Fibroblast of lung (primary cell): ENCODE data around the gene DISP3.

Experiments
- CTCF ChIP-seq, 2 donors: IDR thresholded peaks in 1 of 2; conservative IDR thresholded peaks in 1 of 2; 1 replicate in 1 of 2; 2 replicates in 1 of 2; pipeline ENCODE4 v1.5.1; 2011 to 2012; ENCODE audit warnings: low read length in 2 of 2, control low read depth in 1 of 2, inconsistent platforms in 1 of 2, low read depth in 1 of 2, mild to moderate bottlenecking in 1 of 2
- EZH2 ChIP-seq: IDR thresholded peaks from 2 replicates; pipeline ENCODE4 v1.5.1; 2012; ENCODE audit warnings: low read length, control low read depth, mild to moderate bottlenecking; ENCODE audit errors: missing control alignments

- TF ChIP-seq CTCF (conservative IDR thresholded peaks at IDR 0.05 in 1 of 2, IDR thresholded peaks at IDR 0.05 in 1 of 2; ENCODE audit: low read depth in 1 of 2, low read length in 2 of 2) (no peak), EZH2 (no peak)
These were observed 82.8 kb downstream of the DISP3 start for GRCh38 chr1:11561740-11562139.
